Measurements from ENCODE around the gene ATOH8.

The ATOH8 gene

DNA sequence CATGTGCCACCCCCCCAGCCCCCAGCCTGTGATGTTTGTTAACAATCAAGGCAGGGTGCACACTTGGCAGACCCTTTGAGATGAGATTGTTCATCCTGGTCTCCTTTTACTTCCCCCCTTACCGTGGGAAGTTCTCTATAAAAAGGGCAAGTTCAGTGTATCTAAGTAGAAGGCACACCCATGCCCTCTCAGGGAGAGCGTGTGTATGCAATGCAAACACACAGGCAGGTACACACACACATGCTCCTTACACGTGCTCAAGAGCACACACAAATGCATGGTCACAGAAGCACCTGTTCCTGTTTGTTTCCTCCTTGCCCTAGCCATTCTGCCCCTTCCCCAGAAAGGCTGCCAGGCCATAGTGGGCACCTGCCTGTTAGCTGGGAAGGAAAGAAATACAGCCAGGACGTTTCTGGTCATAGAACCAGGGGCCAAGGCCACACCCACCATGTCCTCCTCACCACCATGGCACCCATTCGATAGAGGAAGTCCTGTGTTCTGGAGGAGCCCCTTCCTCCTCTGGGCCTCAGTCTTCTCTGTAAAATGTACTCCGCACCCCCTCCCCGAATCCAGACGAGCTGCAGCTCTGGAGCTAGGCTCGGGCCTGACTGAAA is 3.1 kb downstream of the ATOH8 start:
- DNase-seq: no peak

DNA sequence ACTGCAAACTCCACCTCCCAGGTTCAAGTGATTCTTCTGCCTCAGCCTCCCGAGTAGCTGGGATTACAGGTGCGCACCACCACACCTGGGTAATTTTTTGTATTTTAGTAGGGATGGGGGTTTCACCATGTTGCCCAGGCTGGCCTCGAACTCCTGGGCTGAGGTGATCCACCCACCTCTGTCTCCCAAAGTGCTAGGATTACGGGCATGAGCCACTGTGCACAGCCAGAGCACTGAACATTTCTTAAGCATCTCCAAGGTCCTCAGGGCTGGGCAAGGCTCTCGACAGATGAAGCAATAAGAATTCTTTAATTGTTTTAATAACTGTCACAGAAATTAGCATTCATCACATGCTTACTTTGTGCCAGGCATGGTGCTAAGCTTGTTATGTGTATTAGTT is 4.1 kb downstream of the ATOH8 start:
- no peak for DNase-seq

DNA sequence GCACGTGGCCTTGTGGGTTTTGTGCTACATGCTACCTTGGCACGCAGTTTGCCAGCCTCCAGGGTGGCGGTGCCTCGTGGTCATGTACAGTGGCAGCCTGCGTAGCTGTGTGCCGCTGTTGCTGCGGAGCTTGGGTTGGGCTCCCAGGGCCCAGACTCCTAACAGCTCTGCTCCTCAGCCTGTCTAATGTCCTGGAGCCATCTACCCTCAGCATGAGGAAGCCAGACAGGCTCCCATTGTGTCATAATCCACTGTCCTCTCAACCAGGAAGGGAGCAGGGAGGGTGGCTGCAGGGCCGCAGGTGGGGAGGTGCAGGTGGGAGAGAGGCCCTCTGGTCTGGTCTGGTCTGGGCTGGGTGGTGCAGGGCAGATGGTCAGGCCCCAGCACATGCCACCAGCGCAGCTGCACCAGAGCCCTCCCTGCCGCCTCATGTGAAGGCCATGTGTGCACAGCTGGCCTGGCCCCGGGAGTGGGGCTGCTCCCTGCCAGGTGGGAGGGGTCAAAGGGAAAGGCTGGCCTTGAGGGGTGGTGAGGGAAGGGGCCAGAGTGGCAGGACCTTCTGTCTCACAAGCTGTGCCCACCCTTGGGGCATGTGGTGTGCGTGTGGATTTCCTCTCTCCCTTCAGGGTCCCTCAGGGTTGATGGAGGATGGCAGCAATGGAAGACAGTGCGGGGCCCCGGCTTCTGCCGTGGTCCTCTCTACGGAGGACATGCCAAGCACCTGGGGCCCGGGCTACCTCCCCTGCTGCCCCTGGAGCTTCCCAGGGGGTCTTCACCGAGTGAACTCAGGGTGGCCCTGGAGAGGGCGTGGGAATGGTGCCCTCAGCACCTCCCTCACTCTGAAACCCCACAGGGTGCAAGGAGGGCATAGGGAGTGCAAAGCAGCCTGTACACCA is 4.8 kb downstream of the ATOH8 start:
- DNase-seq: no peak

DNA sequence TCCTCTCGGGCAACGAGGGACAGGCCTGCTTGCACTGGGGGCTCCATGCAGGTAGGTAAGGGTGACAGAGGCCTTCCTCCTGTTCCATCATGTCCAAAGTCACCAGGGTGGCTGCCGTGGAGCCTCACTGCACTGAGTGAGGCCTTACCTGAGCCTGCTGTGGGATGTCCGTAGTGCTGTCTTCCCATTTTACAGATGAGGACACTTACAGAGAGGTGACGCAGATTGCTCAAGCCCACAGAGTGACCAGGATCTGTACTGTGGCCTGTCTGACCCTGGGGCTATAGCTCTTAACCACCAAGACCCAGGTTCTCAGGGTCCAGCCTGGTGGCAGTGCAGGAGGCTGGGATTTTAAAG is 5.4 kb downstream of the ATOH8 start:
- no peak for DNase-seq

DNA sequence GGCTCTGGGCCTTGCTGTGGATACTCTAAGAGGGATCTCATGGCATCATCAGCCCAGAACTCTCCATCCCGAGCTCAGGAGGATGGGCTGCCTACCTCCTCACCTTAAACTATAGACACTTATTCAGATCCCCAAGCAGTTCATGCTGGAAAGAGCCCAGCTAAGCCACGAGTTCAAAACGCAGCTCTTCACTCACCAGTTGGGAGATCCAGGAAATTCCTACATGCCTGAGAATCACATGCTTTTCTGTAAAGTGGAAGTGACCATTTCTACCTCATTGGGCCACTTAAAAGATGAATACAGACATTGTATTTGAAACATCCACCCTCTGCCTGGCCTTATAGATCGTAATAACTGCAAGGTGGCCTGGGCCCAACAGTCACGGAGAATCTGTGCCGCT is 6.6 kb downstream of the ATOH8 start:
- DNase-seq: no peak

DNA sequence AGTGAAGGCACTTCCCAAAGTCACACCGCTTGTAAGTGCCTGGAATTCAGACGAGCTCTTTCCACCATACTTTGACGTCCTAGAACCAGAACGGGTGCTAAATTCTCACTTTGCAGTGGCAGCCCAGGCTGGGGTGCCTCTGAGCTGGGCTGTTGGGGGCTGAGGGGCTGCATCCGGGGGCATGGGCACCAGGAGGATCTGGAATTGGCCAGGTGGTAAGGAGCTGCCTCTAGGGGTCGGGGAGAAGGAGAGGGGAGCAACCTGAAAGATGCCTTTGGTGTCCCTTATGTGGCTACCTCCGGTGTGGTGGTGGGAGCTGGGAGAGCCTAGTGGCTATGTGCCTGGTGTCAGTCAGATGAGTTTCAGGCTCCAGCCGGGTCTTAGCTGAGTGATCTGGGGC is 7.1 kb downstream of the ATOH8 start:
- no peak for DNase-seq

DNA sequence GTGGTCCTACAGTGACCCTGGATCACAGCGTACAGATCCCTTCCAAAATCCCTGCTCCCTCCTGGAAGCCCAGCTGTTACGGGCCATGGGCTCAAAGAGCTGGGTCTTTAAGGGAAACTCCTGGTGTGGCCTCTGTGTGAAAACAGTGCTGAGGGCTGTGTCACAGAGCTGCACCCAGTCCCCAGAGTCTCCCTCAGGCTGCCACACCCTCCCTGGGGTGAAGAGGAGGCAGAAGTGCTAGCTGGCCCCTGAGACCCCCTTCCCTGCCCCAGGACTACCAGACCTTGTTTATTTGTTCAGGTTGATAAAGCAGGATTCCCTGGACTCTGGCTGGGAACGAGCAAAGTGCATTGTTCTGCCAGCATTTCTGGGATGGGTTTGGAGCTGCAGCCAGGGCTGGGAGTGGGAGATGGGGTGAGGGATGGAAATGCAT is 7.7 kb downstream of the ATOH8 start:
- DNase-seq: no peak

DNA sequence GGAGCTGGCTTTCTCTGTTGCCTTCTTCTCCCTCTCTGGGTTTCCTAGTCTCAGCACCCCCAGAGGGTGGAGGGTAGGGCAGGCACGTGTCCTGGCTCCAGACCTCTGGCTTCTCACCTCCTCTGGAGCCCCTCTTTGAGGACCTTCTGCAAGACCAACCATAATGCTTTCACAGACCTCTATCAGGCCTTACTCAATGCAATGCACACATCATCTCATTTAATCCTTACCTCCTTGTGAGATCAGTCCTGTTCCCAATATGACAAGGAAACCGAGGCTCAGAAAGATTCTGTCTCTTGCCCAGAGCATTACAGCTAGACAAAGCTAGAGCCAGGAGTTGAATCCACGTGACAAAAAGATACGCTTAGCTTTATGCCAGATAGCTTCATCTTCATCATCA is 8.2 kb downstream of the ATOH8 start:
- DNase-seq: no peak

DNA sequence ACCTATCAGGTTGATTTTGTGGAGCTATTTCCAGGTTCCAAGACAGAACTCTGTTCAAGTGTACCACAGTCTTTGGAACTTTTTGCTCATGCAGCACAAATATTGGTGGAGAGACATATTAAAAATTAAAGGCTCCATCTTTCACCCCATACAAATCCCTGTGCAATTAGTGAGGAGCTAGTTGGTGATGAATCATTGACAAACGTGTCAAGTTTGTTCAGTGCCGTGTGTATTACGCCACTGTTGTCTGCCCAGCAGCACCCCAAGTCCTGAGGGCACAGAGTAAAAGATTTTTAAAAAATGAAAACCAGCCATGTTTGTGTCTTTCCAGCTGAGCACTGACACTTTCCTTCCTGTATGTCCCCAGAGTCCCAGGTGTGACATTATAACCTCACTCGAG is 9.3 kb downstream of the ATOH8 start:
- no peak for DNase-seq

DNA sequence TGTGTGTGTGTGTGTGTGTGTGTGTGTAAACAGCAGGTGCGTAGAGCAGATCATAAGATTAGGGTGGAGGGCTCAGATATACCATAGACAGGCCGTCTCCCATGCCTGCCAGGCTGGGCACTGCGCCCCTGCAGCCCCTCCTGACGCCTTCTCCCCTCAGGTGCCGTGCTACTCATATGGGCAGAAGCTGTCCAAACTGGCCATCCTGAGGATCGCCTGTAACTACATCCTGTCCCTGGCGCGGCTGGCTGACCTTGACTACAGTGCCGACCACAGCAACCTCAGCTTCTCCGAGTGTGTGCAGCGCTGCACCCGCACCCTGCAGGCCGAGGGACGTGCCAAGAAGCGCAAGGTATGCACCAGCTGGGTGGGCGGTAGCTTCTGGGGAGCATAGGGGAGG is 10.0 kb downstream of the ATOH8 start:
- no peak for DNase-seq

DNA sequence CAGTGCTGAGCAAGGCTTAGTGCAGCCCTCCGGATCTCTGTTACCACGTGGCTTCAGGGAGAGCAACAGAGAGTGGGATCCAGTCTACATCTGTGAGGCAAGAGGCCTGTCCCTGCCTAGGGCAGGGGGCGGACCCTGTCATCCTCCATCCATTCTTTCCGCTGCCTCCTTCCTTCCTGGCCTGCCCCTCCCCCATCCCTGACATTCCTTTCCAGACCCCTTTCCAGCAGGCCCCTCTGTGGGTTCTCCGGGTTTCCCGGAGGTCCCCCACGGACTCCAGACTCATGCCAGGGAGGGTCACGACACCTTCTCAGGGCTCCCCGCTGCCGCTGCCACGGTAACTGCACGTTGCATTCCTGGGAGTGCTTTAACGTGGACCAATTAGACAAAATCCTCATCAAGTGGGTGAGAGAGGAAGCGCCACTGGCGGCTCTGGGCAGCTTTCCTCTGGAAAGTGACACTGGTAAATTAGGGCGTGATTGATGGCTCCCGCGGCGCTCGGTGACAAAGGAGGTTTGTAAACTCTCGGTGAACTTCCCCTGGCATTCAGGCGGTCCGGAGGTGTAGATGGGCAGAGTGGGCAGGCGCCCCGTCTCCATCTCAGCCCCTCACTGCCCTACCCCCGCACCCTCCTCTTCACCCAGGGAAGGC is 11.4 kb downstream of the ATOH8 start:
- no peak for DNase-seq

DNA sequence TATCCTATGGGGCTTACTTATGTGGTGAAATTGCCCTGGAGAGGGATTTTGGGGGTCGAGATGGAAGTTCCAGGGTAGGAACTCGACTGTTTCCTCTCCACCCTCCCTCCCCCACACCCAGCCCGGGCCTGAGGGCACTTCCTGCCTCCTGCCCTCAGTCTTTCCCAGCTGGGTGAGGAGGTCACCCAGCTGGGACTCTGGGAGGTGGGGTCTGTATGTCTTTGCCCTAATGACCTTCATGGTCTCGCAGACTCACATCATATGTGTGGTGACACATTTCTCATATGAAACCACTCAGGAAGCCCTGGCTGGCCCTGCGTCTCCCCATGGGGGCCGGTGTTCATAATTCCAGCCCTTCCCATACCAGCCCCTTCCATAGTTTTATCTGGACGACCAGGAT is 12.4 kb downstream of the ATOH8 start:
- no peak for DNase-seq

DNA sequence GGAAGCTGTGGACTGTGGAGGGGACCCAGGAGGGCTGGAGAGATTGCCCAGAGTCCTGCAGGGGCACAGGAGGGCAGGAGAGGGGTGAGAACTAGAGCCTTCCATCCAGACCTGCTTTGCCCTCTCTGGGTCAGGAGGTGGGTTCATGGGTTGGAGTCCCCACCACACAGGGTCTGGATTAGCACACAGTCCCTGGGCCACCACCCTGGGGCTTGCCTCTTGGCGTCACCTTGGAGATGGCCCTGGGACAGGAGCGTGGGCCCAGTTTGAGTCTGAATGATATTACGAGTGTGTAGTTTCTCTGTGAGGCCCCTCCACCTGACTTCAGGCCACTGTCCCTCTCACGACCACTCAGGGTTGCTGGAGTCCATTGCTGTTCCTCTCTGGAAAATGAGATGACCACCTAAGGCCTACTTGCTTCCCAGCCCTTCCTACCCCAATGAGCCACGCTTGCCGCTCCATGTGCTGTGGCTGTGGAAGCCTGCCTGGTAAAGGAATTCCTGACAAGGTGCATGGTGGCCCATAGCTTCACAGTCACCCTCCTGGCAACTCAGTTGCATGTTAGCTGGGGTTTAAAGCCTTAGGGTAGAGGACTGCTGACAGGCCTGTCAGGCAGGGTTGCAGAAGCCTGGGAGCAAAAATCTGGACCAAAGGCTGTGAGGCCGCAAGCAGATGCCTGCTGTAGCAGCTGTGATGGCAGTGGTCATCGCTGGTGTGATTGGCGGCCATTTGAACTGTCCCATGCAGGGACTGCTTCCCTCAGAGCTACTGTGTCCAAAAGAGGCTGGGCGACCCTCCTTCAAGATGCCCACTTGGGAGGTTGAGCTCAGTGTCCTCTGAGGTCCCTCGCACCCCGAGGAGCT is 14.2 kb downstream of the ATOH8 start:
- no peak for DNase-seq

DNA sequence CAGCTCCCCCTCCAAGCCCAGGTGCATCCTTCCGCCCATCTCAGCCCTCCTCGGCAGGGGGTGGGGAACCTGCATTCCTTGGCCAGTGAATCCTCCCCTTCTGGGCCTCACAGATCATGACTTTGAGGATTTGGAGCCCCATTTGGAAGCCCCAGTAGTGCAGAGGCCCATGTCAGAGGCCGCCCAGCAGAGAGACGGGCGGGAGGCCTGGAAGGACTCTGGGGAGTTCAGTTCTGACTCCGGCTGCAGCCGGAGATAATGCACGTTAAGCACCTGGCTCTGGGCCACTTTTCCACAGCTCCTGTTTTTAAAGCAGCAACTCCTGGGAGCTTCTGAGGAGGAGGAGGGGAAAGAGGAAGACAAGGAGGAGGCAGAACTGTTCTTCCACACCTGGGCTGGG is 14.9 kb downstream of the ATOH8 start:
- DNase-seq: no peak

DNA sequence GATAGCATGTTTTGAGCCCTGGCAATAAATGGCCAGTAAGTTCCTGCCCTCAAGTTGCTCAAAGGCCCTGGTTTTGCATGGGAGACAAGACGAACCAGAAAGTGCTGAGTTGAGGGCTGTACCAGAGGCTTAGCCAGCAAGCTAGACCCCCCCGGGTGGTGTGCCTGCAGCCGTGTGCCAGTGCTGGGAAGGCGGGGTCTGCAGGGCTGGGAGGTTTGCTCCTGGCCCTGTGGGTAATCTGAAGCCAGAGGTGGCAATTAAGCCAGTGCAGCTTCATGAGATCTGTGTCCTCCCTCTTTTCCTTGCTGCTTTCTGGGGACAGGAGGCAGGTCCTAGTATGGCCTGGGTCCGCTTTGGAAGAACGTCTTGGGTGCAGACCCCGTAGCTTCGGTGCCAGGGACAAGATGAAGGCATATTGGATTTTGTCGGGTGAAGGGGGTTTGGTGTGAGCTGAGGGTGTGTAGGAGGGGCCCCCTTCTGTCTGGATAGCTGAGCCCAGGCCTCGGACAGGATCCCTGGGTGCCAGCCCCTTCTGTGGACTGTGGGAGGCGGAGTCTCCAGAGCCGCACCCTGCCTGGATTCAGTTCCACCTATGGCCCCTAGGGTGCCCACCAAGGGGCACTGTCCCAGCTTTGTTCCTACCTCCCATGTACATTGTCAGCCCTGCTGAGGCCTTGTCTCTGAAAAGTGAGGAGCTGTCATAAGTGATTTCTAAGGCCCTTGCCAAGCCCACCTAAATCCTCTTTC is 15.6 kb downstream of the ATOH8 start:
- no peak for DNase-seq

DNA sequence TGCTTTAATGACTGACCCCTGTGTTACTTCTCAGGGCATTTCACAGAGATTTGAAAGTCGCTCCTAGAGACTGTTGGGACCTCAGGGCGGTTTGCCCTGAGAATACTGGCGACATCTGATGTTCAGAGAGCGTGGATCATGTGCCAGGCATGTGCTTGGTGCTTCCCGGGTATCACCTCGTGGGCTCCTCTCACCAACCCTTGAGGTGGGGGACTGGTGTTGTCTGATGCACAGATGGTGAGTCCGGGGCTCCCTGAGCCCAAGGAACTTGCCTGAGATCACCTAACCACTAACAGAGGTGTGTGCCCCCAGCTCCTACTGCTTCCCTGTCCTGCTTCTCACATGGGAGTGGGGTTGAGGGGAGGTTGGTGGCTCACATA is 16.2 kb downstream of the ATOH8 start:
- no peak for DNase-seq

DNA sequence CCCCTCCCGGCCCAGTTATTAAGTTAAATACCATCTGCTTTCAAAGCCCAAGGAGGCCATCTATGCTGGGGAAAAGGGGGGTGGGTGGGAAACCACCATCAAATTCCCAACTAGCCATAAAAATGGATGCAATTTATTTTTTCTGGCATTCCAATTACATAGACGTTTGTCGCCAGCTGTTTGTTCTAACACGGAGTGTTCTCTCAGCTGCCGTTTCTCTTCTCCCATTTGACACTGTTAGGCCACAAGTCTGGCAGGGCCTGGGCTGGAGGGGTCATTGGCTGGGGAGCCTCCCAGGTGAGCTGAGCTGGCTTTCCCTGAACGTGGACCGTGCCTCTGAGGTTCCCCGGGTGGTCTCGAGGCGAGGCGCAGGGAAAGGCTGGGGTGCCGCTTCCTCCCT is 16.6 kb downstream of the ATOH8 start:
- no peak for DNase-seq

DNA sequence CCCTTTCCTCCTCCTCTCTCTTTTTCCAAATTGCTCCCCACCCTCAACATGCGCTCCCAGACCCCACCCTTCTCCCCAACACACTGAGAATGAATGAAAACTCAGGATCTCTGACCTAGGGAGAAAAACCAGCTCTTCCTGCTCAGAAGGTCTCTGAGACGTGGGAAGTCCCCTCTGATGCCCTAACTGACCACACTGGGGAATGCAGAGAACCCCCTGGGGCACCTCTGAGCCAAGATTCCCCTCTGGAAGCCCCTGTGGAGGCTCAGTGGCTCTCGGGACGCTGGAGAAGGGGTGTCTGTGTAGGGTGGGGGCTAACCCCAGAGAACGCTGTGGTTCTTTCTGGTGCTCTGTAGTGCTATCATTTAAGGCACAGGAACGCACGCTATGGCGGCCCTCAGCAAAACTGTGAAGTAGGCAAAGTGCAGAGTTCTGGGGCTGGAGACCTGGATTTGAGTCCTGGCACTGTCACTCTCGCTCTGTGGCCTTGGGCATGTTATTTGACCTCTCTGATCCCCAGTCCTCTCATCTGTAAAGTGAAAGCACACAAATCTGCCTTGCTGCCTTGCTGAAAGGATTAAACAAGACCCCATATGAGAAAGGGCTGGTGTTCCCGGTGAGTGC is 17.1 kb downstream of the ATOH8 start:
- no peak for DNase-seq

DNA sequence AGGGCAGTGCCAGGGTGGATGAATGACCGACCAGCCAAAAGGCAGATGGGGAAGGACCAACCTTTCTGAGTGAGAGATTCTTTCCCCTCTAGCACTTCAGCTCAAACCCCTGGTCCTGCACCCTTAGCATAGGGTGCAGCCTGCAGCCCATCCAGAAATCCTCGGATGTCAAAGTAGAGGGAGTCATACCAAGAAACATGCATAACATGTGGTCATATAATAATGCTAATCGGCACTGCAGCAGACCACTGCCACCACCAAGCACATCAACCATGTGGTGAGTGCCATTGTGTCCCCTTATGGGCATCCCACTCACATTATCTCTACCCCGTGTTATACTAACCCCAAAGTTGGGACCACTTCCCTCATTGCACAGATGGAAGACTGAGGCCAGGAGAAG is 17.7 kb downstream of the ATOH8 start:
- DNase-seq: no peak

DNA sequence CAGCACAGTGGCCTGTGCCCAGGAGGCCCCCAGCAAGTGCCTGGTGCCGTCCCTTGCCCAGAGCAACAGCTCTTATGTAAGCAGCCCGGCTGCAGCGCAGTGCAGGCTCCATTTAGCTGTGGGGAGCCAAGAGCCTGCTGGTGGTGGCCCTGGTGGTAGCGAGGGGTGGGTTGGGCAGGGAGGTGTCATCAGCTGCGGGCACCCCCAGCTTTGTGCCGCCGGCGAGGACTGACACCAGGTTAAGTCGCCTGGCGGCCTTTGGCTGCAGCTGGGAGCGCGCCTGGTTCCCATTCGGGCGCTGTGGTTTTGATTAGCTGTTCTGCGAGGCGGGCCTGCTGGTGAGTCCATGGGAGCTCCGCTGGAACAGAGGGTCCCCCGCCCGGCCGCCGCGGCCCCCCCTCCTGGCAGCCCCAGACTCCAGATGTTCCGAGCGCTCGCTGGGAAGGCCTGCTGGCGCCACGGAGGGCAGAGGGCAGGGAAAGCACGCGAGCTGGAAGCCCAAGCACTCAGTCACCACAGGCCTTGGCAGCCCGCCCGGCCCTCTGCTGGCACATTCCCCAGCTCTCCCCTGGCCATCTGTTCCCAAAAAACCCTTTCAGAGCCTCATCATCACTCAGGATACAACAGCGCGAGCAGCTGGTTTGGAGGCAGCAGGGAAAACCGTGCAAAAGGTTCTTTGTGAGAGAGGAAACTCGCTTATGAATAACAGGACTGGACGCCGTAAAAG is 18.4 kb downstream of the ATOH8 start:
- DNase-seq: no peak

DNA sequence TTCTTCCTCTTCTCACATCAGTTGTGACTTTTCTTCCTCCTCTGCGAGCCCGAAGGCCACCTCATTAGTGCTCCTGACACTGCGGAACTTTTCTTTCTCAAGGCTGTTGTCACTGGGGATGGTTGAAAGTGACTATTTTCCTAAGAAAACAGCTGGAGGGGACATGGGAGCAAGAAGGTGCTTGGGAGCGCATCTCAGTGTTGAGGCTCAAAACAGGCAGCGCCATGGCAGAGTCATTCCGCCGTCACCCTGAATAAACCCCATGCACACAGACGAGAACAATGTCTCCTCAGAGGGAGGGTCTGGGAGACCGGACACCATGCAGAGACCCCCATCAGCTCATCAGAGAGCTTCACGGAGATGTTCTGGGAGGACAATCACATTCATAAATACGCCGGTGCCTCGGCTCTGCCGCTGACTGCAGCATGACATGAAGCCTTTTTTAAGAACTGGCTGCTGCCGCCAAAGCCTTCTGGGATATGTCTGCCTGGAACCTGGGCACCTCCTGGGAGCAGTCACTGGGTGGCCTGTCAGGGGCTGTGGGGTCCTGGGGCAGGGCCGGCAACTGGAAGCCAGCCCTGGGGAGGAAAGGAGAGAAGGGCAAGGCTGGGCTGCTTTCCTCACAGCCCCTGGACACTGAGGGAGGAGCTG is 19.2 kb downstream of the ATOH8 start:
- no peak for DNase-seq
